ENCODE data around the gene SLC22A5.

GRCh38 chr5:132407970-132408369, 38.5 kb downstream of the SLC22A5 start:
- TF ChIP-seq CTCF (IDR thresholded peaks at IDR 0.05; ENCODE audit: low read length): no peak
- TF ChIP-seq EZH2 (IDR thresholded peaks at IDR 0.05; ENCODE audit: borderline replicate concordance, low read length): no peak

All from OCI-LY1 (cell line).